HUES6 (cell line): ENCODE results near the gene DUS3L.

Experiments
- H3K27ac ChIP-seq: 2 replicates; pipeline ENCODE4 v1.7.0; 2013; ENCODE audit warnings: low read depth, mild to moderate bottlenecking, low read length, inconsistent platforms
- H3K27me3 ChIP-seq: 2 replicates; pipeline ENCODE4 v1.6.1; 2013; ENCODE audit warnings: low read length; ENCODE audit not compliant: control insufficient read depth, insufficient read depth
- H3K36me3 ChIP-seq: 2 replicates; pipeline ENCODE4 v1.6.1; 2013; ENCODE audit warnings: low read length; ENCODE audit not compliant: control insufficient read depth, insufficient read depth
- H3K4me1 ChIP-seq: 2 replicates; pipeline ENCODE4 v1.6.1; 2013; ENCODE audit warnings: low read length; ENCODE audit not compliant: control insufficient read depth, insufficient read depth
- H3K4me3 ChIP-seq: 2 replicates; pipeline ENCODE4 v1.5.1; 2013; ENCODE audit warnings: low read depth, low read length
- H3K9ac ChIP-seq: one replicate; pipeline ENCODE4 v1.6.1; 2013; ENCODE audit warnings: mild to moderate bottlenecking, low read length
- H3K9me3 ChIP-seq: 2 replicates; pipeline ENCODE4 v1.6.1; 2013; ENCODE audit warnings: low read depth, low read length; ENCODE audit not compliant: control insufficient read depth, insufficient read depth

Gene DUS3L, protein sequence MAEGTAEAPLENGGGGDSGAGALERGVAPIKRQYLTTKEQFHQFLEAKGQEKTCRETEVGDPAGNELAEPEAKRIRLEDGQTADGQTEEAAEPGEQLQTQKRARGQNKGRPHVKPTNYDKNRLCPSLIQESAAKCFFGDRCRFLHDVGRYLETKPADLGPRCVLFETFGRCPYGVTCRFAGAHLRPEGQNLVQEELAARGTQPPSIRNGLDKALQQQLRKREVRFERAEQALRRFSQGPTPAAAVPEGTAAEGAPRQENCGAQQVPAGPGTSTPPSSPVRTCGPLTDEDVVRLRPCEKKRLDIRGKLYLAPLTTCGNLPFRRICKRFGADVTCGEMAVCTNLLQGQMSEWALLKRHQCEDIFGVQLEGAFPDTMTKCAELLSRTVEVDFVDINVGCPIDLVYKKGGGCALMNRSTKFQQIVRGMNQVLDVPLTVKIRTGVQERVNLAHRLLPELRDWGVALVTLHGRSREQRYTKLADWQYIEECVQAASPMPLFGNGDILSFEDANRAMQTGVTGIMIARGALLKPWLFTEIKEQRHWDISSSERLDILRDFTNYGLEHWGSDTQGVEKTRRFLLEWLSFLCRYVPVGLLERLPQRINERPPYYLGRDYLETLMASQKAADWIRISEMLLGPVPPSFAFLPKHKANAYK

DNA sequence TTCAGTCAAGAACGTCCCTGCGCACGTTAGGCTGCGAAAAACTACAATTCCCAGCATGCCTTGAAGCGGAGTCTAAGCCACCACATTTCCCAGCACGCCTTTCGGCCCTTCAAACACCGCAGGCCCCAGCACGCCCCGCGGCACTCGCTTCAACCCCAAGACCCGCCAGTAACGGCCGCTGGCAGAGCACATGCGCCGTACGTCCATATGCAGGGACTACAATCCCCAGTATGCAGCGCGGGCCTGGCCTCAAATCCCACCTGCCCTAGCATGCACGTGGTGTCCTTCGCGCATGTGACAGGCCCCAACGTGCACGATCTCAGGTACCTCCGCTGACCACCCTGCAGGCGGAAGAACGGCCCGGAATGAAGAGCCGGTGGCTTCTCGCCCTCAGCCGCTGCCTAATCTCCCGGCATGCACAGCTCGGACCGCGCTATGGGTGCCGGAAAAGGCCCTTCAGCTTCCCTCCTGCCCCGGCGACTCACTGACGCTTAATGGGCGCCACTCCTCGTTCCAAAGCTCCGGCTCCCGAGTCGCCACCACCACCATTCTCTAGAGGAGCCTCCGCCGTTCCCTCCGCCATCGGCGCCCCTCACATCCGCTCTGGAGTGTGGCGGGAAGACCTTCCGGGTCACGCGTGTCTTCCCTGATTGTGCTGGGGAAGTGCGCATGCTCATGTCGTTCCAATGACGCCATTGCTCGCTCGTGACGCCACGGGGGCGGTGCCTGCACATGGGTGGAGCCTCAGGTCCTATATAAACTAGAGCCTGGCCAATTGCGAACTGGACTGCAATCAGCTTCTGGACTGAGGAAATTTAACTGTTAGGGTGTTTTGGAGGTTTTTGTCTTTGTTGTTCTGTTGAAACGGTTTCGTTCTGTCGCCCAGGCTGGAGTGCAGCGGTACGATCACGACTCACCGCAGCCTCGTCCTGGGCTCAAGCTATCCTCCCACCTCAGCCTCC is at the start of gene DUS3L:
DUS3L (minus strand) TSS at position 605 of the 962 bp plus-strand sequence; CDS start at position 583, 22 bp downstream.
- Histone ChIP-seq H3K27ac (peak within 1 kb of the TSS; percentile 89), H3K27me3 (no peaks in the 10 kb centered on the region), H3K4me1 (no peaks in the 10 kb centered on the region)

DNA sequence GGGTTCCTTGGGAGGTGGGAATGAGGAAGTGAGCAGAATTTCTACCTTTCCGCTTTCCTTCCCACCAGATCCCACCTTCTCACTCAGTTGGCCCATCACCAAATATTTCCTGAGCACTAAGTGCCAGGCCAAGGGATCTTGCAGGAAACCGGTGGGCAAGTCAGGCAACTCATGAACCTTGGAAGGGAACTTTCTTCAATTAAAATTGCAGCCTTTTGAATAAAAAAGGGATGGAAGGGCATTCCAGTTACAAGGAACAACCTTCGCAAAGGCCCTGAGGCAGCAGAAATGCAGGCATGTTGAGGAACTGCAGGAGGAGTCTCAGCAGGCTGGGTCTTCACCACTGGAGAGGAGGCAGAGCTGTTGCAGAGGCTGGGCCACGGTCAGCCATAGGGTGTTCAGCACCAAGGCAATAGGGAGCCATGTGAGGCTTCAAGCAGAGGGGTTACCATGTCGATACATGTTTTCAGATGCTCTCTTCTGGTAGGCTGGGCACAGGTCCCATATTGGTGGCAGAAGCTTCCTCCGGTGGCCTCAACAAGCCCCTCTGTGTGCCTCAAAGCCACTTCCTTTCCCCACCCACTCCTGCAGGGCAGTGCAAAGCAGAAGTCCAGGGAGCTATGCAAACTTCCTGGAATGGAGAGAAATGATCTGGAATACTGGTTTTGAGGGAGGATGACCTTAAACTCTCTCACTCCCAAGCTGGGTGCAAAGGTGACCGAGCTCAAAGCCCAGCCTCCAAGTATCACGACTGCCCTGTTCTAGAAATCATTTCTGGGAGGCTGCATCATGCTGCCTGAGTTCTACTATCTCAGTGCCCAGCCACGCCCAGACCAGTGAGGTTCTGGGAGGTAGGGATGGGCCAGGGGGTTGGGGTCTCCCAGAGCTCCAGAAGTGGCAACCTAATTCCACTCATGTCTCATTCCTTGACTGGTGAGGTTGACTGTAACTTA is 48.4 kb upstream of the DUS3L start, which contains the start of gene FUT6:
FUT6 (minus strand) TSS at position 638 of the 953 bp plus-strand sequence. CDS start 7,135 bp downstream, outside the sequence.
- H3K9me3 ChIP-seq: no peaks in the 10 kb centered on the region
- no peaks in the 10 kb centered on the region for H3K4me1 ChIP-seq
- peaks cover 6% of the 10 kb centered on the region; the same call in 1 of the 2 replicates for H3K27me3 ChIP-seq
- no peaks in the 10 kb centered on the region for H3K36me3 ChIP-seq
- no peak within 1 kb of the TSS for H3K27ac ChIP-seq
- H3K9ac ChIP-seq: no peak within 1 kb of the TSS
- no peak within 1 kb of the TSS for H3K4me3 ChIP-seq

More for the DNA sequence above, at the start of gene DUS3L:
- peak within 1 kb of the TSS; percentile 78 for H3K4me3 ChIP-seq
- H3K9ac ChIP-seq: peak within 1 kb of the TSS; percentile 95
- H3K9me3 ChIP-seq: no peaks in the 10 kb centered on the region
- peaks cover 42% of the 10 kb centered on the region for H3K36me3 ChIP-seq

DNA sequence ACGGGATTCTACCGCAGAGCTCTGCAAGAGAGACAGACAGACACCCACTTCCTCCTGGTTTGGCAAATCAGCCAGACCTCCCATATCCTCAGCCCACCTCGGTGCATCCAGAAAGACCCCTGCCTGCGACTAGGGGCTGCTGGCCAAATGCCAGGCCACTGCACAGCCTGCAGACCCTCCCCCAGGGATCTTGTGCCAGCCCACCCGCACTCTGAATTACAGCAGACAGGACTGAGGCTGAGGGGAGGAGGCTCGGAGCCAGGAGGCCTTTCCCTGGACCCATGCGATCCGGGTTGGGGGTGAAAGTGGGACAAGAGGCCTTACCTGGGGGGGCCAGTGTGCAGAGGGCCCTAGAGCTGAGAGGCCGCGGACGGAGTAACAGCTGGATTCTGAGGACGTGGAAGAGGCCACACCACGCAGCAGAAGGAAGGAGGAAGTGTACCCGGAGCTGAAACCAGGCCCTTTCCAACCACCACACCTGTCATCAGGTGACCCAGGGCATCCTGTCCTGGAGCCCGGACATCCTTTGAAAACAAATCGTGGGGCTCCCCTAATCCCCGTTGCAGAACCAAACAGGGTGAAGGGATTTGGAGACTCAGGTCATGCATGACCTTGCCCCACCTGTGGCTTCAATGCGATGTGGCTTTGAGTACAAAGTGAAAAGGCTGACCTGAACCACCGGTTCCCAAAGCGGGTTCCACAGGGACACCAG is 47.5 kb upstream of the DUS3L start:
- H3K27me3 ChIP-seq: peaks cover 6% of the 10 kb centered on the region; the same call in 1 of the 2 replicates
- H3K36me3 ChIP-seq: no peaks in the 10 kb centered on the region
- H3K9ac ChIP-seq: no peak overlapping the region
- no peak overlapping the region for H3K4me3 ChIP-seq
- no peaks in the 10 kb centered on the region for H3K9me3 ChIP-seq
- no peaks in the 10 kb centered on the region for H3K4me1 ChIP-seq
- H3K27ac ChIP-seq: no peak overlapping the region

DNA sequence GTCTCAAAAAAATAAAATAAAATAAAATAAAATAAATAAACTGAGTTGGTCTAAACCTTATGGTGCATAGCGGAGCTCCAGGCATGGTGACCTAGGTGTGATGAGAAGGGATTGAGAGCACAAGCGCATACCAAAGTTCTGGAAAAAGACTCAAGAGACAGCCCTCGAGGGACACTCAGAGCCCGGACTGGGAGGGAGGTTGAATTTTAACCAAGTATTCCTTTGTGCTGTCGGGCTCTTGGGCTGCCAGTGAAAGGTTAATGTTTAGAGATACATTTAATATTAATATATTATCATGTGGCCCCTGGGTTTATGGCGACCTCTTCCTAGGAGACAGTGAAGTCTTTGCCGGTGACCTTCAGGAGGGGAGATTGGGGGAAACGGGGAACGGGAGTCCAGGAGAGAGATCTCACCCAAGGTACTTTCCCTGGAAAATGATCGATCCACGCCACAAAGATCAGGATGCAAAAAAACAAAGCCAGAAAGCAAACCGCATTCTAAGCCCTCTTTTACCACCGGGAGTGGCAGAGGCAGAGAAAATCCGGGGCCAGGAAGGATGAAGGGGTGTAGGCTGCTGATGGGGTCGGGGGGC is 46.9 kb upstream of the DUS3L start:
- Histone ChIP-seq H3K27me3 (peaks cover 6% of the 10 kb centered on the region; the same call in 1 of the 2 replicates), H3K4me1 (no peaks in the 10 kb centered on the region), H3K4me3 (no peak overlapping the region), H3K9ac (no peak overlapping the region), H3K9me3 (no peaks in the 10 kb centered on the region), H3K27ac (no peak overlapping the region), H3K36me3 (no peaks in the 10 kb centered on the region)

DNA sequence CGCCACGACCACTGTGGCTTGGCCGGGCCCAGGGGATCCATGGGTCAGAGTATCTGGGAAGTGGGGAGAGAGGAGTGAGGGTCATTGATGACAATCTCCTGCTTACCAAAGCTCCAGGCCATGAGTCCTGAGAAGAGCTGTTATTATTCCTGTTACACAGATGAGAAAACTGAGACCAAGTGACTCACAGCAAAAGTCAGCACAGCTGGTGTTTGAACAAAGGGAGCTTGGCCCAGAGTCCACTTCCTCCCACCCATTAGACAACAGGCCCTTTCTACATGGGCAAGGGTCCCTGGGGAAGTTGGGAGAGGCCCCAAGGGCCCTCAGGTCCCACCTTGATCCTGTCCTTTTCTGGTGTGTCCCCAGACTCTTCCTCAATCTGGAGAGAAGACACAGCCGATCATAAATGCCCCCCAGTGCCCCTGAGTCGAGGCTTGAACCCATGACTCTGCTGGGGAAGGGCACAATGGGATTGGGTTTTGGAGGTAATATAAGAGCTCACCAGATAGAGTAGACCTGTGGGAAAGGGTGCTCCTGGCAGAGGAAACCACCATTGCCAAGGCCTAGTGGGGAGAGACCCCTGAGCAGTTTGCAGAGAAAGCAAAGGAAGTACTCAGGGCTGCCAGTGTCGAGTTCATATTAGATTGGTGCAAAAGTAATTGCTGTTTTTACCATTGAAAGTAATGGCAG is 41.7 kb upstream of the DUS3L start:
- Histone ChIP-seq H3K4me3 (no peak overlapping the region), H3K9me3 (no peaks in the 10 kb centered on the region), H3K4me1 (peaks cover 5% of the 10 kb centered on the region; the same call in 1 of the 2 replicates), H3K27ac (no peak overlapping the region), H3K27me3 (peaks cover 6% of the 10 kb centered on the region; the same call in 1 of the 2 replicates), H3K36me3 (no peaks in the 10 kb centered on the region), H3K9ac (no peak overlapping the region)

DNA sequence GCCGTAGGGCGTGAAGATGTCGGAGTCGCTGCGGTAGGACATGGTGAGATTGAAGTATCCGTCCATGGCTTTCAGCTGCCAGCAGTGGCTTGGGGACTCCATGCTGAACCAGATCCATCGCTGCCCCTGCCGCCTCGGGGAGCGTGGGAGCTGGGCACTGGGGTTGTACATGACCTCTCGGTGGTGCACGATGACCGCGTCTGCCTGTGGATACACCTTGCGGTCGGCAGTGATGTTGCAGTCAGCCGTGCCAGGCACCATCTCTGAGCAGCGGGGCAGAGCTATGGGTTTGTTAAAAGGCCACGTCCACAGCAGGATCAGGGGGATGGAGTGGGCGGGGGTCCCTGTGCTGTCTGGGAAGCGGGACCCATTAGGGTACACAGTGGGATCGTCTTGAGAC is 41.1 kb upstream of the DUS3L start:
- no peak overlapping the region for H3K27ac ChIP-seq
- H3K27me3 ChIP-seq: peaks cover 6% of the 10 kb centered on the region; the same call in 1 of the 2 replicates
- no peaks in the 10 kb centered on the region for H3K36me3 ChIP-seq
- H3K9ac ChIP-seq: no peak overlapping the region
- no peaks in the 10 kb centered on the region for H3K9me3 ChIP-seq
- peaks cover 5% of the 10 kb centered on the region; the same call in 1 of the 2 replicates for H3K4me1 ChIP-seq
- no peak overlapping the region for H3K4me3 ChIP-seq

DNA sequence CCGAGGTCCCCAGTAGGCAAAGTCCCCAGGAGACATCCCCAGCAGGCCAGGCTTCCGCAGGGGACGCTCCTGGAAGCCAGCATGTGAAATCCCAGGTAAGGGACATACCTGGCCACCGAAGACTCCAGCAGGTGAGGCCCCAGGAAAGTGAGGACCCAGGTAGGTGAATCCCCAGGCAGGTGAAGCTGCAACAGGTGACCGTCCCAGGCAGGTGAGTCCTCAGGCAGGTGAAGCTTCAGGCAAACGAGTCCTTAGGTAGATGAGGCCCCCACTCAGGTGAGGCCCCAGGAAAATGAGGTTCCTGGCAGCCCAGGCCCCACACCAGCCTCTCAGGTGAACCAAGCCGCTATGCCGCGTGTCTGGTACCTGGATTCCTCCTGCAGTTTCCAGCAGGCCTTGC is 40.2 kb upstream of the DUS3L start:
- H3K9ac ChIP-seq: no peak overlapping the region
- no peaks in the 10 kb centered on the region for H3K9me3 ChIP-seq
- no peak overlapping the region for H3K4me3 ChIP-seq
- H3K27me3 ChIP-seq: peaks cover 6% of the 10 kb centered on the region; the same call in 1 of the 2 replicates
- no peaks in the 10 kb centered on the region for H3K36me3 ChIP-seq
- H3K27ac ChIP-seq: no peak overlapping the region
- H3K4me1 ChIP-seq: peaks cover 11% of the 10 kb centered on the region; the same call in 1 of the 2 replicates

DNA sequence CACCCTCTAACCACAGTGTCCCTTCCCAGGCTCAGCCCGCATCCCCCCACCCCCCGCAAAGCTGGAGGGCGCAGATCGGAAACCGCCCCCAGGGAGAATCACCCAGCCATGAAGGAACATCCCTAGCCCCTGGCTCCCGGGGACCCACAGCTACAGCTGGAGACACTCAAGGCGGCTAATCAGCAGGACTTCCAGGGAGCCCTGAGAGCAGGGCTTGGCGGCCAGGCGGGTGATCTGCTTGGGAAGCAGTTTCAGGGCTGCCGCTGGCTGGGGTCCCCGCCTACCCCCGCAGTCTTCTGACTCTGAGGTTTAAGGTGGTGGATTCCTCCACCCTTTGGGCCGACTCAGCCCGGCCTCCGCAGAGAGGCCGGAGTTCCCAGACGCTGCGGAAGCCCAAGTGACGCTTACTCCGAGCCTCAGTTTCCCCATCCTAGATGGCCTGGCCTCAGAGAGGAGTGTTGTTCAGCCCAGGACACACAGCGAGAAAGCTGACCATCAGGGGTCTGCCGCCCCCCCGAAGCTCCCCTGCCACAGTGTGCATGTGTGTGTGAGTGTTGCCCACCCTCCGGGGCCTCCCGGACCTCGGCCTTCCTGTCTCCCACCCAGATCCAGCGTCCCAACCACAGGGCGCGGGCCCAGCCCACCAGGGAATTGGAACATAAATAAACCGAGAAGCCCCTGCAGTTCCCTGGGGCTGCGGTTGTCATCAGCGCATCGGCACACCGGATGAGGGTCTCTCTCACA is 38.8 kb upstream of the DUS3L start:
- H3K9ac ChIP-seq: no peak overlapping the region
- no peaks in the 10 kb centered on the region for H3K9me3 ChIP-seq
- peak overlapping the region; percentile 88 for H3K4me3 ChIP-seq
- H3K36me3 ChIP-seq: no peaks in the 10 kb centered on the region
- H3K27ac ChIP-seq: no peak overlapping the region
- peaks cover under 1% of the 10 kb centered on the region; the same call in 1 of the 2 replicates for H3K27me3 ChIP-seq
- peaks cover 11% of the 10 kb centered on the region; the same call in 1 of the 2 replicates for H3K4me1 ChIP-seq
